Stomach (tissue), 9 donors: ENCODE measurements around the gene FAM124A. TPM values are rescaled to one million over a fixed set of nuclear protein-coding genes. Genes with fewer than 3 reads are reported as not detected.

Experiments
- DNase-seq, 2 donors: peaks; one replicate each; pipeline versions ENCODE4 v3.0.0 to v3.0.0-alpha.2; 2013 to 2019
- H3K27ac ChIP-seq, 5 donors: fragments of 200-600 bp in 4 of 5; sonication (generic) in 4 of 5; one replicate each; pipeline ENCODE4 v1.5.1; 2013 to 2019; ENCODE audit warnings: mild to moderate bottlenecking in 1 of 5, moderate library complexity in 1 of 5
- H3K27me3 ChIP-seq, 3 donors: fragments of 200-600 bp; sonication (generic); one replicate each; pipeline ENCODE4 v1.5.1; 2017 to 2019; ENCODE audit warnings: mixed run types in 1 of 3
- H3K36me3 ChIP-seq, 4 donors: fragments of 200-600 bp; sonication (generic); 1 replicate in 3 of 4; 2 replicates in 1 of 4; pipeline ENCODE4 v1.5.1; 2016 to 2019
- H3K4me1 ChIP-seq, 4 donors: fragments of 200-600 bp; sonication (generic); one replicate each; pipeline ENCODE4 v1.5.1; 2016 to 2019
- H3K4me3 ChIP-seq, 4 donors: fragments of 200-600 bp; sonication (generic) in 3 of 4; one replicate each; pipeline ENCODE4 v1.5.1; 2016 to 2019; ENCODE audit warnings: mild to moderate bottlenecking in 1 of 4
- H3K9me3 ChIP-seq, 4 donors: fragments of 200-600 bp; sonication (generic); one replicate each; pipeline ENCODE4 v1.5.1; 2016 to 2019
- EP300 ChIP-seq: sonication (generic); formaldehyde crosslinking; IDR thresholded peaks from one replicate; pipeline ENCODE4 v1.6.1; 2017; ENCODE audit warnings: antibody characterized with exemption
- POLR2A ChIP-seq, 4 donors: fragments of 450-650 bp; IDR thresholded peaks; one replicate each; pipeline ENCODE4 v1.6.1; 2016; ENCODE audit warnings: antibody characterized with exemption in 4 of 4, control low read depth in 2 of 4, mild to moderate bottlenecking in 1 of 4, moderate library complexity in 1 of 4
- POLR2AphosphoS5 ChIP-seq, 3 donors: sonication (generic); formaldehyde crosslinking; IDR thresholded peaks; one replicate each; pipeline ENCODE4 v1.6.1; 2016; ENCODE audit warnings: antibody characterized with exemption in 3 of 3
- WGBS, 5 donors: extraction: QIAGEN DNeasy Blood & Tissue Kit in 3 of 5; methylation state at CpG; one replicate each; pipeline versions ENCODE4 v1.1.5 to v1.1.7; 2013 to 2018; 5-methylcytosine and 5-hydroxymethylcytosine counted together
- intact Hi-C: fragments of 100-400 bp; cut with DNase I; formaldehyde crosslinking; loops from one replicate; pipeline ENCODE4 v1.15.1; 2023; ENCODE audit warnings: low total_unique reads
- polyA plus RNA-seq, 3 donors: library from polyadenylated mRNA; stranded (reverse); fragments of 200-250 nt; gene quantifications; one replicate each; pipeline ENCODE4 v1.2.3, GENCODE V29; 2013
- total RNA-seq, 5 donors: library from RNA; depleted of rRNA; stranded (reverse); fragments of >200 nt; gene quantifications; one replicate each; pipeline versions ENCODE4 v1.1.0 to v1.2.3, GENCODE V29; 2014 to 2016
- TF ChIP-seq, protein P1 (sequence below), 7 experiments: fragments of 450-650 bp in 4 of 7; fragments of 200-600 bp in 3 of 7; sonication (generic) in 3 of 7; IDR thresholded peaks; one replicate each; pipeline ENCODE4 v1.5.1; 2016 to 2019; ENCODE audit warnings: antibody characterized with exemption in 7 of 7, control low read depth in 2 of 7, mild to moderate bottlenecking in 1 of 7
- donor health status: healthy with polysubstance abuse.
- donor health status: Bipolar disorder and iron deficiency.
- donor health status: healthy.

FAM124A gene
- total and polyA plus RNA-seq, 8 donors = 0.46 to 21.0 (median 2.6) TPM

DNA sequence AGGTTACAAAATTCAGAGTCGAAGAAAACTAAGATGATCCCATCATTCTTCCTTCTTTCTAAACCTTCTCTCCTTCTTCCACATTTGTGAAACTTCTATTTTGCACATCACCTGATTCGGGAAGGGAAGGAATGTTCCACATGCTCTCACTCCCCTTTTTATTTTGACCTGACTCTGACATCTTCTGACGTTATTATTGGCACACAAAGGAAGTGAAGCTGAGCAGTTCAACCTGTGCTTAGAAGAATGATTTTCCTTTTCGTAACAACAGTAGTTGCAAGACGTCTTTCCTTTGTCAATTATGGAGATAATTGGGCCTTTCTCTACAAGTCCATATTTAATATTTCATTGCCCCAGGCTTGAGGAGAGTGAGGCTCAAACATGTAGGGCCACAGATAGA, 18.0 kb downstream of the FAM124A start:
- peak in 1 of 3 donors; percentile 36 for TF ChIP-seq POLR2AphosphoS5 (IDR thresholded peaks at IDR 0.05)
- no peak for TF ChIP-seq EP300
- peaks cover 0 to 31% (median 12%) of the 10 kb centered on the region in 4 donors for H3K4me1 ChIP-seq
- H3K27me3 ChIP-seq = no peaks in the 10 kb centered on the region
- intact Hi-C loops = no loop called here
- 56 to 81% (median 76%) methylated on average over 5 of the region's 5 CpGs for WGBS, 5 donors
- H3K9me3 ChIP-seq = no peaks in the 10 kb centered on the region
- DNase-seq = peak in 1 of 2 donors; percentile 18
- H3K27ac ChIP-seq = peak overlapping the region in 3 of 5 donors; percentile 34 to 82 (median 65)
- no peaks in the 10 kb centered on the region for H3K36me3 ChIP-seq
- no peak overlapping the region for H3K4me3 ChIP-seq

- peaks cover 0 to 35% (median 10%) of the 10 kb centered on the region in 4 donors for H3K4me1 ChIP-seq
- H3K27ac ChIP-seq = peak overlapping the region in 4 of 5 donors; percentile 22 to 82 (median 55)
- TF ChIP-seq POLR2AphosphoS5 (IDR thresholded peaks at IDR 0.05) = no peak
- TF ChIP-seq, protein P1, sequence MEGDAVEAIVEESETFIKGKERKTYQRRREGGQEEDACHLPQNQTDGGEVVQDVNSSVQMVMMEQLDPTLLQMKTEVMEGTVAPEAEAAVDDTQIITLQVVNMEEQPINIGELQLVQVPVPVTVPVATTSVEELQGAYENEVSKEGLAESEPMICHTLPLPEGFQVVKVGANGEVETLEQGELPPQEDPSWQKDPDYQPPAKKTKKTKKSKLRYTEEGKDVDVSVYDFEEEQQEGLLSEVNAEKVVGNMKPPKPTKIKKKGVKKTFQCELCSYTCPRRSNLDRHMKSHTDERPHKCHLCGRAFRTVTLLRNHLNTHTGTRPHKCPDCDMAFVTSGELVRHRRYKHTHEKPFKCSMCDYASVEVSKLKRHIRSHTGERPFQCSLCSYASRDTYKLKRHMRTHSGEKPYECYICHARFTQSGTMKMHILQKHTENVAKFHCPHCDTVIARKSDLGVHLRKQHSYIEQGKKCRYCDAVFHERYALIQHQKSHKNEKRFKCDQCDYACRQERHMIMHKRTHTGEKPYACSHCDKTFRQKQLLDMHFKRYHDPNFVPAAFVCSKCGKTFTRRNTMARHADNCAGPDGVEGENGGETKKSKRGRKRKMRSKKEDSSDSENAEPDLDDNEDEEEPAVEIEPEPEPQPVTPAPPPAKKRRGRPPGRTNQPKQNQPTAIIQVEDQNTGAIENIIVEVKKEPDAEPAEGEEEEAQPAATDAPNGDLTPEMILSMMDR (IDR thresholded peaks at IDR 0.05) = no peak
- TF ChIP-seq POLR2A (IDR thresholded peaks at IDR 0.05) = no peak
- no peak for TF ChIP-seq EP300
Observed at GRCh38 chr13:51240958-51241357, 18.8 kb downstream of the FAM124A start.

GRCh38 chr13:51241720-51242119, 19.5 kb downstream of the FAM124A start:
- intact Hi-C loops = no loop called here
- no peaks in the 10 kb centered on the region for H3K27me3 ChIP-seq
- WGBS, 5 donors = 66 to 80% (median 73%) methylated on average over 6 of the region's 6 CpGs
- H3K36me3 ChIP-seq = no peaks in the 10 kb centered on the region
- peak; percentile 11 to 56 (median 39) for TF ChIP-seq POLR2AphosphoS5 (IDR thresholded peaks at IDR 0.05)
- TF ChIP-seq, protein P1 (IDR thresholded peaks at IDR 0.05) = no peak
- no peak for TF ChIP-seq POLR2A (IDR thresholded peaks at IDR 0.05)
- peak in 1 of 2 donors; percentile 80 for DNase-seq
- no peaks in the 10 kb centered on the region for H3K9me3 ChIP-seq
- no peak overlapping the region for H3K4me3 ChIP-seq
- peaks cover 0 to 41% (median 12%) of the 10 kb centered on the region in 4 donors for H3K4me1 ChIP-seq
- H3K27ac ChIP-seq = peak overlapping the region in 4 of 5 donors; percentile 22 to 82 (median 55)

More at GRCh38 chr13:51240958-51241357, 18.8 kb downstream of the FAM124A start:
- H3K4me3 ChIP-seq = no peak overlapping the region
- intact Hi-C loops = no loop called here
- peak in 1 of 2 donors; percentile 20 for DNase-seq
- H3K36me3 ChIP-seq = no peaks in the 10 kb centered on the region
- H3K27me3 ChIP-seq = no peaks in the 10 kb centered on the region
- no peaks in the 10 kb centered on the region for H3K9me3 ChIP-seq
- 86 to 94% (median 91%) methylated on average over 3 of the region's 3 CpGs for WGBS, 5 donors

GRCh38 chr13:51243227-51243626, 21.0 kb downstream of the FAM124A start:
- no peak for TF ChIP-seq POLR2A (IDR thresholded peaks at IDR 0.05)
- TF ChIP-seq POLR2AphosphoS5 (IDR thresholded peaks at IDR 0.05) = no peak
- TF ChIP-seq, protein P1 (IDR thresholded peaks at IDR 0.05) = no peak
- no peak for TF ChIP-seq EP300
- intact Hi-C loops = no loop called here
- peak overlapping the region in 2 of 5 donors; percentile 16 to 82 for H3K27ac ChIP-seq

DNA sequence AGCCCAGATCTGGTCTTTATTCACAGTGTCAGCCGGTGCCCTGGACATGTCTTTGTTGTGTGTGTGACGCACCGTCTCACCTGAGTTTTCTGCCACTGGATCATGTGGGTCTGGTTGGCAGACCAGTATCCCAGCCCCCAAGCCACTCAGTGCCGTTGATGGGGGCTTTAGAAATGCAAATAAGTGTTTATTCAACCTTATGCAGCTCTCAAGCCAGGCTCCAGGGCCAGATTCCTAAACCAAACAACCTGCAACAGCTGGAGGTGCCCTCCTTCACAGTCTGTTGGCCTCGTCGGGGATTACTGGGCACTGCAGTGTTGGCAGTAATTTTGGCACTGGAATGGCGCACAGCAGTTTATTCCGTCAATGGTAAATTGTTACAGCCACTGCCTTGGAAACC, 21.6 kb downstream of the FAM124A start:
- 70 to 77% (median 74%) methylated on average over 6 to 8 of the region's 8 CpGs for WGBS, 5 donors
- intact Hi-C loops = no loop called here
- peak in 1 of 2 donors; percentile 34 for DNase-seq
- H3K27ac ChIP-seq = peak overlapping the region in 1 of 5 donors; percentile 82
- H3K27me3 ChIP-seq = no peaks in the 10 kb centered on the region
- H3K4me3 ChIP-seq = no peak overlapping the region
- H3K9me3 ChIP-seq = no peaks in the 10 kb centered on the region
- TF ChIP-seq EP300 = no peak
- H3K36me3 ChIP-seq = no peaks in the 10 kb centered on the region
- peaks cover 0 to 48% (median 14%) of the 10 kb centered on the region in 4 donors for H3K4me1 ChIP-seq

More at GRCh38 chr13:51243227-51243626, 21.0 kb downstream of the FAM124A start:
- Histone ChIP-seq H3K36me3 (no peaks in the 10 kb centered on the region), H3K4me1 (peaks cover 0 to 48% (median 14%) of the 10 kb centered on the region in 4 donors), H3K4me3 (no peak overlapping the region), H3K27me3 (no peaks in the 10 kb centered on the region), H3K9me3 (no peaks in the 10 kb centered on the region)
- 61 to 91% (median 83%) methylated on average over 4 of the region's 4 CpGs for WGBS, 5 donors
- DNase-seq = peak in 1 of 2 donors; percentile 26
